Muscle of leg (tissue), 11 donors: ENCODE measurements around the gene AKAP13. TPM values are rescaled to one million over a fixed set of nuclear protein-coding genes. Genes with fewer than 3 reads are reported as not detected.
"Not testable (repeated sequence)": the region's sequence is repeated elsewhere in the genome, so short reads cannot be mapped to it uniquely, and the experiment has no call there.

Experiments used
- DNase-seq: peaks from one replicate; pipeline ENCODE4 v3.0.0; 2013
- H3K27ac ChIP-seq: one replicate; pipeline ENCODE4 v1.5.1; 2013; ENCODE audit warnings: mild to moderate bottlenecking, low read length, control low read depth
- H3K27me3 ChIP-seq: one replicate; pipeline ENCODE4 v1.6.1; 2013; ENCODE audit warnings: low read length; ENCODE audit not compliant: control insufficient read depth, insufficient read depth
- H3K36me3 ChIP-seq: one replicate; pipeline ENCODE4 v1.6.1; 2013; ENCODE audit warnings: low read length; ENCODE audit not compliant: control insufficient read depth, insufficient read depth
- H3K4me1 ChIP-seq: one replicate; pipeline ENCODE4 v1.6.1; 2013; ENCODE audit warnings: low read length; ENCODE audit not compliant: control insufficient read depth, insufficient read depth
- H3K4me3 ChIP-seq: one replicate; pipeline ENCODE4 v1.5.1; 2013; ENCODE audit warnings: low read length, control low read depth
- H3K9me3 ChIP-seq: replicated peaks from 2 replicates; pipeline ENCODE4 v1.6.1; 2013; ENCODE audit warnings: low read depth, low read length; ENCODE audit not compliant: control insufficient read depth
- WGBS: methylation state at CpG from one replicate; pipeline ENCODE4 v1.1.5; 2013; ENCODE audit warnings: missing lambda C conversion rate; ENCODE audit not compliant: insufficient coverage; 5-methylcytosine and 5-hydroxymethylcytosine counted together
- polyA plus RNA-seq, 8 donors: library from polyadenylated mRNA; unstranded; fragments of 120-200 nt; gene quantifications; one replicate each; pipeline versions ENCODE4 v1.2.1 to v1.2.3, GENCODE V29; 2013; ENCODE audit warnings: inconsistent platforms in 1 of 8, low replicate concordance in 1 of 8; ENCODE audit not compliant: insufficient read length in 8 of 8, insufficient read depth in 1 of 8
- total RNA-seq: library from RNA; stranded (reverse); fragments of 120-200 nt; gene quantifications from one replicate; pipeline ENCODE4 v1.2.4, GENCODE V29; 2013

Gene AKAP13
- total and polyA plus RNA-seq, 9 donors = 65.2 to 90.9 (median 80.1) TPM

DNA sequence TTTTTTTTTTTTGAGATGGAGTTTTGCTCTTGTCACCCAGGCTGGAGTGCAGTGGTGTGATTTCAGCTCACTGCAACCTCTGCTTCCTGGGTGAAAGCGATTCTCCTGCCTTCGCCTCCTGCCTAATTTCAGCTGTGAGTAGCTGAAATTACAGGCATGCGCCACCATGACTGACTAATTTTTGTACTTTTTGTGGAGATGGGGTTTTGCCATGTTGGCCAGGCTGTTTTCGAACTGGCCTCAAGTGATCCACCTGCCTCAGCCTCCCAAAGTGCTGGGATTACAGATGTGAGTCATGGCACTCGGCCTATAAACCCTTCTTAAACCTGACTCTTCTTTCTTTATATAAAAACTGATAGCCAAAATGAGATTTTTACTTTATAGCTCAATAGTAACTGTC lies 205.8 kb downstream of the AKAP13 start:
- WGBS = 93% methylated on average over 2 of the region's 5 CpGs
- not testable (repeated sequence) for H3K27me3 ChIP-seq, H3K27ac ChIP-seq, H3K9me3 ChIP-seq, H3K4me3 ChIP-seq, DNase-seq
- H3K36me3 ChIP-seq = peaks cover 17% of the 10 kb centered on the region
- peaks cover 22% of the 10 kb centered on the region for H3K4me1 ChIP-seq

DNA sequence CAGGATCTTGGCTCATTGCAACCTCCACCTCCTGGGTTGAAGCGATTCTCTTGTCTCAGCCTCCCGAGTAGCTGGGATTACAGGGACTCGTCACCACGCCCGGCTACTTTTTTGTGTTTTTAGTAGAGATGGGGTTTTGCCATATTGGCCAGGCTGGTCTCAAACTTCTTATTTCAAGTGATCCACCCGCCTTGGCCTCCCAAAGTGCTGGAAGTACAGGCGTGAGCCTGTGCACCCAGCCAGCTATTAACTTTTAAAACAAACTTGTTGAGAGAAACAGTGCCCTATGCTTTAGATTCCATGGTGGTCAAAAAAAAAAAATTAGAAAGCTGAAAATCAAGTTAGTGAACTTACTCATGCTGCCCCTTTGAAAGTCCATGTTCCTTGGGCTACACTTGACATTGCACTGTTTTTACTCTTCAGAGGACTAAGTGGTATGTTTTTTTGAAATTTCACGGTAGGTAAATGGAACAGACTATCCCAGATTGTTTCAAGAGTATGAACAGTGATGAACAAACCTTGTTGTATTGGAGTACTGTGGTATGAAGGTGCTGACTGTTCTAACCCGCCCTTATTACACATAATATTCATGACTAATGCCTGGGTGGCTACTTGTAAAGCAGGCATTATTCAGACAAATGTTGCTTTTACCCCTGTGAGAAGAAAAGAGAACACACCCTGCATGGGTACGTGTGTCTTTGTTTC lies 207.5 kb downstream of the AKAP13 start:
- no peak overlapping the region for H3K27ac ChIP-seq
- WGBS = no CpG with 5 or more reads among the region's 10 CpGs
- peaks cover 7% of the 10 kb centered on the region for H3K4me1 ChIP-seq
- H3K27me3 ChIP-seq = no peaks in the 10 kb centered on the region
- H3K4me3 ChIP-seq = no peak overlapping the region
- DNase-seq = no peak
- H3K36me3 ChIP-seq = peaks cover 7% of the 10 kb centered on the region
- no peaks in the 10 kb centered on the region for H3K9me3 ChIP-seq

DNA sequence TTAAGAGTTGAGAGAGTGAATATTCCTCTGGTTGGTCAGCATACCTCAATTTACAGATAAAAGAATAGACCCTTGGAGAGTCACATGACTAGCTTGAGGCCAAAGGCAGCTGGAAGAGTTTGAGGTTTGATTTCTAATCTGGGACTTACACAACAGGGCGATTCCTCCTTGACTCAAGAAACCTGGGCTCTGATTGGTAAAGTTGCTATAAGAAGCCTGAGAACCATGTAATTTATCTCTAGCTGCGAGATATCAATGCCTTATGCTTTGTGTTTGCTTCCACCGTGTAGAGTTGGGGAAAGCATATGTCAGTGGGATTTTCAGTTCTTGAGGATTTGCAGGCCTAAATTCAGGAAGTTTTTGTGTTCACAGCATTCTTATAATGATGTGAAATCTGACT lies 208.3 kb downstream of the AKAP13 start:
- Histone ChIP-seq H3K4me3 (no peak overlapping the region), H3K4me1 (peaks cover 4% of the 10 kb centered on the region), H3K36me3 (peaks cover 7% of the 10 kb centered on the region), H3K9me3 (no peaks in the 10 kb centered on the region), H3K27ac (peak overlapping the region; percentile 5), H3K27me3 (no peaks in the 10 kb centered on the region)
- no peak for DNase-seq
- 71% methylated on average over 1 of the region's 3 CpGs for WGBS

DNA sequence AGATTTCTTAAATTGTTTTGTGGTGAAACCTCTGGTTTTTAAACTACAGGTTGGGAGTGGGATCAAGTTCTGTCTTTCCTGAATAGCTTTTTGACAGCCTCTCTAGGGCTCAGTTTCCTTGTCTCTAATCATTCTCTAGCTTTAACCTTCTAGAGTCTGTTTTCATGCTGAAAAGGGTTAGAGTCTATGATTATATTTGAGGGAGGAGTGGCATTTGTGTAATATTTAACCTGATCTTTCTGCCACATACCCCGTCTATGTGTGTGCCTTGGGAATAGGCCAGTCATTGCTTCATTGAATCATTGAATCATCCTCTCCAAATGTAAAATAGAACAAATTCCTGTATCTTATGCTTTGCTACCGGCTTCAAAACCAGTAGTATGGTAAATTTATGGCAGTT lies 209.4 kb downstream of the AKAP13 start:
- DNase-seq = no peak
- no CpG with 5 or more reads among the region's 2 CpGs for WGBS
- H3K4me3 ChIP-seq = no peak overlapping the region
- no peak overlapping the region for H3K27ac ChIP-seq
- H3K27me3 ChIP-seq = no peaks in the 10 kb centered on the region
- H3K36me3 ChIP-seq = peaks cover 7% of the 10 kb centered on the region
- H3K9me3 ChIP-seq = no peaks in the 10 kb centered on the region
- H3K4me1 ChIP-seq = peaks cover 2% of the 10 kb centered on the region

DNA sequence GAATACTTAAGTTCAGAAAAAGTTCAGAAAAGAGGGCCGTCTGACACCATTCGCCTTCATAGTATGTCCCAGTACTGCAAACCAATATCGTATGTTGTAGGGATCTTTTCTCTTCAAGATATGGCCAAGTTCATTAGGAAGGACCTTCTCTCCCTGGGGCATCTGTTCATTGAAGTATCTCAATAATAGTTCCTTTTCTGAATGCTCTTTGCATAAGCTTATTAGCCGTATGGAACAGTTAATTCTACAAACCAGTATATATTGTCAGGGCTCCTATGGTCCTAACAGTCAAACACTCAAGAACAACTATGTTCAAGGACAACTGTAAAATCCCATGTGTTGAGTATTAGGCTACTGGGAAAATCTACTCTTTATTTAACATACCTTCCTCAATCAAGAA lies 211.2 kb downstream of the AKAP13 start:
- no peak overlapping the region for H3K27ac ChIP-seq
- no peaks in the 10 kb centered on the region for H3K27me3 ChIP-seq
- H3K4me3 ChIP-seq = no peak overlapping the region
- no peaks in the 10 kb centered on the region for H3K9me3 ChIP-seq
- H3K36me3 ChIP-seq = peaks cover 5% of the 10 kb centered on the region
- no peak for DNase-seq
- peaks cover 2% of the 10 kb centered on the region for H3K4me1 ChIP-seq
- WGBS = 80% methylated on average over 1 of the region's 4 CpGs

DNA sequence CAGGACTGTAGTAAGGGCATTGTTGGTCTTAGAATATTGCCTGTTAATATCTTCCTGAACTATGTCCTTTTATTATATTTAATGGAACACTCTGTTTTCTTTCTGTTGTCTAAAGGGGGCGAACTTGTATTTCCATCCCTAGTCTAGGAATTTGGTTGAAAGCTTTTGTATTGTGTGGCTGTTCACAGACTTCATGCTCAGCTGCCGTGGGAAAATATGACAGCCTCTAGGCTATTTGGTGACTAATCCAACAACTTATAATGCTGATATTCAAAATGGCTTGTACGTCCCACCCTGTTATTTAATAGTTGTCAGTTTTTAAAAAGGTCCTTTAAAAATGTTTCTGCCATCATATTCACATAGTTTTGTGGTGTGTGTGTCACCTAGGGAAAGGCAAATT lies 211.7 kb downstream of the AKAP13 start:
- H3K27ac ChIP-seq = peak overlapping the region; percentile 62
- peaks cover 3% of the 10 kb centered on the region for H3K36me3 ChIP-seq
- peak; percentile 93 for DNase-seq
- no peaks in the 10 kb centered on the region for H3K27me3 ChIP-seq
- WGBS = no CpG with 5 or more reads among the region's 3 CpGs
- H3K4me3 ChIP-seq = no peak overlapping the region
- H3K9me3 ChIP-seq = no peaks in the 10 kb centered on the region
- peaks cover 2% of the 10 kb centered on the region for H3K4me1 ChIP-seq

DNA sequence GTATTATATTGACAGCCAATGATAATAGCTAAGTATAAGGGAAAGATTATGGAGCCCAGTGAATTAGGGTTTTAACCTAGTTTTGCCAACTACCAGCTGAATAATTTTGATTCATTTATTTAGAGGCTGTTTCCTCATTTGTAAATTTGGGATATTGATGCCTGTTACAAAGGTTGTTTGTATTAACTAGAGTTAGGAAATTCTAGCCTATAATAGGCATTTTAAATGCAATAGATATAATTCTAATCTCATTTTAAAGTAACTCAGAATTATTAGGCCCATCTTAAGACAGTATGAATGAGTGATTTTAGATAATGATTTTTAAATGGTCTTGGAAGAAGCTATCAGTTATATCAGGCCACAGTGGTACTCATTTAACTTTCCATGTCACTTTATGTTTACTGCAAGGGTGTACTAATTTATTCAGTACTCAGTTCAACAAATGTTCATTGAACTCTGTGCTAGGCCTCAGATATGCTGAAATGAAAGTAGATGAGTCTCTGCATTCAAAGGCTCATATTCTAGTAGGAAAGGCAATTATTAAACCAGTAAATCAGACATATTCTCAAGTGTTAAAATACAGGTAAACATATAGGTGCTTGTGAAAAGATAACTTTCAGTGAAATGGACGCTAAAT lies 213.5 kb downstream of the AKAP13 start:
- H3K27me3 ChIP-seq = no peaks in the 10 kb centered on the region
- no CpG with 5 or more reads among the region's 1 CpG for WGBS
- no peak overlapping the region for H3K27ac ChIP-seq
- H3K9me3 ChIP-seq = no peaks in the 10 kb centered on the region
- DNase-seq = no peak
- H3K36me3 ChIP-seq = no peaks in the 10 kb centered on the region
- H3K4me1 ChIP-seq = peaks cover 3% of the 10 kb centered on the region
- H3K4me3 ChIP-seq = no peak overlapping the region

DNA sequence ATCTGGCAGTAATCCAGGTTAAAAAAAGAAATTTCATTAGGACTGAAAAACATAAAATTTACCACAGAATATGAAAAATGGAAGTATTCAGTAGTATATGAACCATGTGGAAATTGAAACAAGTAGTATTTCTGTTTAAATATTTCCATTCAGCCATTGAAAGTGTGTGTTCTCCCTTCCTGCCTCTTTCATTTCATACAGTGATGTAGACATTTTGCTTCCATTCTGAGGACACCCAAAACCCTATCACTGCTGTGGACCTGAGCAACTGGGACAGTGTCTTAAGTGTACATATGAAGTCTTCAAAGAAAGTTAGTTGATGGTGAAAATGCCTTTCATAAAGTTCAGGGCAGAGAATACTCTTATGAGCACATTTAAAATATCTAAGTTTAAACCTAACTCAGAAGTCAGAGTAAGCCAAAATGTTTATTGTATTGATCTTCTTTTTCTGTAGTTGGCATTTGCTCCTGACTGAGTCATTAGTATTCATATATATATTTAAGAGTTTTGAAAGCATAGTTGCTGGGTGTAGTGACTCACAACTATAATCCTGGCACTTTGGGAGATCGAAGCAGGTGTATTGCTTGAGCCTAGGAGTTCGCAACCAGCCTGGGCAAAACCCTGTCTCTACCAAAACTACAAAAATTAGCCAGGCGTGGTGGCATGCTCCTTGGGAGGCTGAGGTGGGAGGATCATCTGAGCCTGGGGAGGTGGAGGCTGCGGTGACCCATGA lies 215.6 kb downstream of the AKAP13 start:
- H3K27ac ChIP-seq = no peak overlapping the region
- H3K4me1 ChIP-seq = peaks cover 7% of the 10 kb centered on the region
- WGBS = 100% methylated on average over 1 of the region's 4 CpGs
- H3K36me3 ChIP-seq = no peaks in the 10 kb centered on the region
- H3K27me3 ChIP-seq = no peaks in the 10 kb centered on the region
- H3K4me3 ChIP-seq = no peak overlapping the region
- no peaks in the 10 kb centered on the region for H3K9me3 ChIP-seq
- DNase-seq = no peak

DNA sequence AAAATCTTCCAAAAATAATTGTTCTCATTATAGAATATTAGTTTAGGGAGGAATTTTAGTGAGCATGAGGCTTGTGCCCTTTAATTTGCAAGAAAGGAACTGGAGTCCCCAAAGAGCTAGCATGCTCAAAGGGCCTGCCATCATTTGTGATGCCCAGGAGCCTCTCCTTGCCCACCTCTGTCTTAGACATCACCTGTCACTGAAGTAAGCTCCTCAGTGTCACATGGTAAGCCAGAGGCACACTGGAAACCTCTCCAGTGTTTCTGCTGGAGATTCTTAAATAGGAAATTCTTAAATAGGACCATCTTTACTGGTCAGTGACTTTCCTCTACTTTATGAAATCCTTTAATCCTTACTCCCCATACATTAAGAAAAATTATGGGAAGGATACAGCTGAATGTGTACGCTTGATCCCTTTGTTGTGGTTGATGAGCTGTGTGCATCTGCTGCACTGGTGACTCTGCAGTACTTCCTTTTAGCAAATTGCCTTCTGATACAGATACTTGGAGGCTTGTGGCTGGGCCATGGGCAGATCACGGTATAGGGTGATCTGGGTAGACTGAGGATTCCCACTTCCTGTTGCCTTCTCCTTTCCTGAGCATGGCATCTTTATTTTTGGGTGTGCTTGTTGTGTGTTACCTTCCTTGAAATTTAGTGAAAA lies 216.9 kb downstream of the AKAP13 start:
- no peak for DNase-seq
- H3K4me3 ChIP-seq = no peak overlapping the region
- WGBS = 100% methylated on average over 1 of the region's 2 CpGs
- peak overlapping the region; percentile 78 for H3K27ac ChIP-seq
- no peaks in the 10 kb centered on the region for H3K36me3 ChIP-seq
- H3K9me3 ChIP-seq = no peaks in the 10 kb centered on the region
- peaks cover 7% of the 10 kb centered on the region for H3K4me1 ChIP-seq
- H3K27me3 ChIP-seq = no peaks in the 10 kb centered on the region

DNA sequence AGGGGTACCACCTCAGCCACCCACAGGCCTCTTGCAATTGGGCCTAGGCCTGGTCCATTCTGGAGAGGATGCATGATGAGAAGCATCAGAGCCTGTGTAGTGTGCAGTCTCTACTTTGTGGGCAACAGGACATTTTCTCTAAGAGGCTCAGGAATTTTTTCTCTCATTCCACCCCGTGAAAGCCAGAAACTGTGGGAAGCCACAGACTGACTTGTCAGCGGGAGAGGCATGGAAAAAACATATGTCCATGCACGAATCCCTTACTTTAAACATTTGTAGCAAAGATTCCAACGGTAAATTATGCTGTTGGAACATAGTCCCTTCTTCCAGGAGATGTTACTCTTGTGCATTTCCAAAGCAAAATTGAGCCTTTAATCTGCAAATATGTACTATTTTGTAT lies 217.8 kb downstream of the AKAP13 start:
- H3K36me3 ChIP-seq = no peaks in the 10 kb centered on the region

More for the DNA sequence above, 217.8 kb downstream of the AKAP13 start:
- WGBS = 33% methylated on average over 3 of the region's 4 CpGs
- Histone ChIP-seq H3K4me3 (no peak overlapping the region), H3K9me3 (no peaks in the 10 kb centered on the region), H3K4me1 (peaks cover 7% of the 10 kb centered on the region), H3K27me3 (no peaks in the 10 kb centered on the region), H3K27ac (peak overlapping the region; percentile 78)
- peak; percentile 85 for DNase-seq
